Breast epithelium (tissue), 4 donors: ENCODE data around the gene RAVER2. TPM values are rescaled to one million over a fixed set of nuclear protein-coding genes. Genes with fewer than 3 reads are reported as not detected.

Experiments
- DNase-seq, 2 donors: peaks; one replicate each; pipeline ENCODE4 v3.0.0-alpha.2; 2019; ENCODE audit warnings: low spot score in 2 of 2
- H3K27ac ChIP-seq, 2 donors: fragments of 200-600 bp; sonication (generic) in 1 of 2; one replicate each; pipeline ENCODE4 v1.5.1; 2016 to 2019; ENCODE audit warnings: mild to moderate bottlenecking in 1 of 2
- H3K27me3 ChIP-seq, 2 donors: fragments of 200-600 bp; sonication (generic) in 1 of 2; one replicate each; pipeline versions ENCODE4 v1.5.1 to v1.6.0; 2017 to 2019; ENCODE audit warnings: control low read depth in 1 of 2, mild to moderate bottlenecking in 1 of 2
- H3K36me3 ChIP-seq: fragments of 200-600 bp; one replicate; pipeline ENCODE4 v1.5.1; 2019
- H3K4me1 ChIP-seq, 2 donors: fragments of 200-600 bp; sonication (generic); one replicate each; pipeline ENCODE4 v1.5.1; 2016 to 2019; ENCODE audit warnings: control low read depth in 1 of 2
- H3K4me3 ChIP-seq, 3 donors: fragments of 200-600 bp; sonication (generic); 1 replicate in 2 of 3; 2 replicates in 1 of 3; pipeline ENCODE4 v1.5.1; 2016 to 2019; ENCODE audit warnings: mild to moderate bottlenecking in 3 of 3, moderate library complexity in 2 of 3
- H3K9me3 ChIP-seq, 2 donors: fragments of 200-600 bp; sonication (generic) in 1 of 2; one replicate each; pipeline ENCODE4 v1.5.1; 2016 to 2019; ENCODE audit warnings: control low read depth in 1 of 2
- CTCF ChIP-seq, 3 donors: fragments of 450-650 bp; IDR thresholded peaks; one replicate each; pipeline ENCODE4 v1.5.1; 2016 to 2017; ENCODE audit warnings: antibody characterized with exemption in 3 of 3, mild to moderate bottlenecking in 3 of 3, moderate library complexity in 3 of 3
- POLR2A ChIP-seq: fragments of 450-650 bp; IDR thresholded peaks from one replicate; pipeline ENCODE4 v1.6.1; 2016; ENCODE audit warnings: antibody characterized with exemption, mild to moderate bottlenecking, moderate library complexity
- POLR2AphosphoS5 ChIP-seq, 3 donors: sonication (generic); formaldehyde crosslinking; IDR thresholded peaks; one replicate each; pipeline ENCODE4 v1.6.1; 2017; ENCODE audit warnings: antibody characterized with exemption in 3 of 3
- intact Hi-C: fragments of 100-400 bp; cut with DNase I; formaldehyde crosslinking; loops from one replicate; pipeline ENCODE4 v1.15.1; 2023; ENCODE audit warnings: low total_unique reads
- total RNA-seq, 3 donors: library from RNA; depleted of rRNA; stranded (reverse); fragments of >200 nt; gene quantifications; one replicate each; pipeline ENCODE4 v1.1.0, GENCODE V29; 2016

The RAVER2 gene
- total RNA-seq, 3 donors from 2014 or later: 6.6 to 21.1 (median 17.0) TPM

- no peak for TF ChIP-seq CTCF (IDR thresholded peaks at IDR 0.05)
- no peak for TF ChIP-seq POLR2A
- TF ChIP-seq POLR2AphosphoS5 (IDR thresholded peaks at IDR 0.05): no peak
- H3K27ac ChIP-seq: no peak overlapping the region
- no peaks in the 10 kb centered on the region for H3K9me3 ChIP-seq
- H3K4me1 ChIP-seq: no peaks in the 10 kb centered on the region
- H3K36me3 ChIP-seq: no peaks in the 10 kb centered on the region
- DNase-seq: no peak
- H3K27me3 ChIP-seq: no peaks in the 10 kb centered on the region
- intact Hi-C loops: no loop called here
- no peak overlapping the region for H3K4me3 ChIP-seq
Observed at GRCh38 chr1:64848803-64849202, 103.9 kb downstream of the RAVER2 start.

- H3K27me3 ChIP-seq: no peaks in the 10 kb centered on the region
- H3K4me3 ChIP-seq: no peak overlapping the region
- H3K36me3 ChIP-seq: no peaks in the 10 kb centered on the region
- H3K4me1 ChIP-seq: no peaks in the 10 kb centered on the region
- TF ChIP-seq POLR2AphosphoS5 (IDR thresholded peaks at IDR 0.05) (no peak), POLR2A (no peak), CTCF (IDR thresholded peaks at IDR 0.05) (no peak)
- H3K9me3 ChIP-seq: no peaks in the 10 kb centered on the region
- intact Hi-C loops: no loop called here
- no peak for DNase-seq
- H3K27ac ChIP-seq: no peak overlapping the region
Observed at GRCh38 chr1:64849942-64850341, 105.1 kb downstream of the RAVER2 start.

- DNase-seq: no peak
- no peak overlapping the region for H3K27ac ChIP-seq
- H3K9me3 ChIP-seq: no peaks in the 10 kb centered on the region
- no peaks in the 10 kb centered on the region for H3K4me1 ChIP-seq
- TF ChIP-seq POLR2AphosphoS5 (IDR thresholded peaks at IDR 0.05): no peak
- TF ChIP-seq POLR2A: no peak
- TF ChIP-seq CTCF (IDR thresholded peaks at IDR 0.05): no peak
- H3K4me3 ChIP-seq: no peak overlapping the region
- intact Hi-C loops: no loop called here
- no peaks in the 10 kb centered on the region for H3K27me3 ChIP-seq
- H3K36me3 ChIP-seq: no peaks in the 10 kb centered on the region
Observed at GRCh38 chr1:64850846-64851245, 106.0 kb downstream of the RAVER2 start.

- H3K4me3 ChIP-seq: no peak overlapping the region
- H3K27me3 ChIP-seq: no peaks in the 10 kb centered on the region
- no peak overlapping the region for H3K27ac ChIP-seq
- no peaks in the 10 kb centered on the region for H3K4me1 ChIP-seq
- TF ChIP-seq CTCF (IDR thresholded peaks at IDR 0.05) (no peak), POLR2A (no peak), POLR2AphosphoS5 (IDR thresholded peaks at IDR 0.05) (no peak)
- intact Hi-C loops: no loop called here
- DNase-seq: no peak
- H3K9me3 ChIP-seq: no peaks in the 10 kb centered on the region
- no peaks in the 10 kb centered on the region for H3K36me3 ChIP-seq
Observed at GRCh38 chr1:64851664-64852063, 106.8 kb downstream of the RAVER2 start.

GRCh38 chr1:64854674-64855073 lies 109.8 kb downstream of the RAVER2 start:
- TF ChIP-seq POLR2A: no peak
- no peak for TF ChIP-seq POLR2AphosphoS5 (IDR thresholded peaks at IDR 0.05)
- no peak for TF ChIP-seq CTCF (IDR thresholded peaks at IDR 0.05)
- no peaks in the 10 kb centered on the region for H3K27me3 ChIP-seq
- H3K4me3 ChIP-seq: no peak overlapping the region
- intact Hi-C loops: no loop called here
- no peaks in the 10 kb centered on the region for H3K36me3 ChIP-seq
- H3K9me3 ChIP-seq: no peaks in the 10 kb centered on the region
- no peak overlapping the region for H3K27ac ChIP-seq
- H3K4me1 ChIP-seq: no peaks in the 10 kb centered on the region
- DNase-seq: no peak
